ENCODE data around the gene DTX2.

DTX2 gene

GRCh38 chr7:76430211-76430610 lies 31.3 kb upstream of the DTX2 start:
- TF ChIP-seq ZBTB7A (IDR thresholded peaks at IDR 0.05; ENCODE audit: low read depth) (no peak), TEAD4 (IDR thresholded peaks at IDR 0.05) (no peak), USF1 (IDR thresholded peaks at IDR 0.05) (no peak), CEBPB (IDR thresholded peaks at IDR 0.05) (no peak), TAF1 (IDR thresholded peaks at IDR 0.05; ENCODE audit: low read depth) (no peak), FOXM1 (IDR thresholded peaks at IDR 0.05; ENCODE audit: borderline replicate concordance, low read depth) (no peak), NFIC (IDR thresholded peaks at IDR 0.05) (no peak), EP300 (IDR thresholded peaks at IDR 0.05; ENCODE audit: borderline replicate concordance) (no peak), REST (IDR thresholded peaks at IDR 0.05; ENCODE audit: low read depth) (no peak), CREB1 (IDR thresholded peaks at IDR 0.05; ENCODE audit: low read depth) (no peak)

GRCh38 chr7:76430836-76431235 lies 30.7 kb upstream of the DTX2 start:
- TF ChIP-seq CREB1 (IDR thresholded peaks at IDR 0.05; ENCODE audit: low read depth) (no peak), EP300 (IDR thresholded peaks at IDR 0.05; ENCODE audit: borderline replicate concordance) (no peak), RAD21 (IDR thresholded peaks at IDR 0.05; ENCODE audit: low read depth) (no peak), ZBTB7A (IDR thresholded peaks at IDR 0.05; ENCODE audit: low read depth) (no peak), EGR1 (IDR thresholded peaks at IDR 0.05) (no peak), REST (IDR thresholded peaks at IDR 0.05; ENCODE audit: low read depth) (no peak)

- TF ChIP-seq RAD21 (IDR thresholded peaks at IDR 0.05; ENCODE audit: low read depth) (peak; percentile 83), MAX (IDR thresholded peaks at IDR 0.05) (peak; percentile 51; the same call in 1 of the 2 replicates)
Observed at GRCh38 chr7:76437873-76438272, 23.6 kb upstream of the DTX2 start.

GRCh38 chr7:76443846-76444245 lies 17.7 kb upstream of the DTX2 start:
- TF ChIP-seq NFIC (IDR thresholded peaks at IDR 0.05): peak; percentile 39; the same call in 1 of the 2 replicates

- TF ChIP-seq MAX (IDR thresholded peaks at IDR 0.05): peak; percentile 58
- peak; percentile 29; the same call in 1 of the 2 replicates for TF ChIP-seq EP300 (IDR thresholded peaks at IDR 0.05; ENCODE audit: borderline replicate concordance)
Observed at GRCh38 chr7:76445577-76446008, 15.9 kb upstream of the DTX2 start.

GRCh38 chr7:76505168-76506080 lies 43.9 kb downstream of the DTX2 start:
- no peak for TF ChIP-seq FOXM1 (IDR thresholded peaks at IDR 0.05; ENCODE audit: borderline replicate concordance, low read depth)
- TF ChIP-seq RAD21 (IDR thresholded peaks at IDR 0.05; ENCODE audit: low read depth): no peak
- no peak for TF ChIP-seq YY1 (IDR thresholded peaks at IDR 0.05; ENCODE audit: low read depth)
- no peak for TF ChIP-seq REST (IDR thresholded peaks at IDR 0.05; ENCODE audit: low read depth)
- no peak for TF ChIP-seq CREB1 (IDR thresholded peaks at IDR 0.05; ENCODE audit: low read depth)
- no peak for TF ChIP-seq TEAD4 (IDR thresholded peaks at IDR 0.05)
- TF ChIP-seq USF1 (IDR thresholded peaks at IDR 0.05): no peak
- no peak for TF ChIP-seq NFIC (IDR thresholded peaks at IDR 0.05)
- TF ChIP-seq MAX (IDR thresholded peaks at IDR 0.05): no peak
- no peak for TF ChIP-seq ZBTB7A (IDR thresholded peaks at IDR 0.05; ENCODE audit: low read depth)
- no peak for TF ChIP-seq TAF1 (IDR thresholded peaks at IDR 0.05; ENCODE audit: low read depth)
- TF ChIP-seq TCF12 (IDR thresholded peaks at IDR 0.05; ENCODE audit: low read depth): no peak
- TF ChIP-seq CEBPB (IDR thresholded peaks at IDR 0.05): no peak
- TF ChIP-seq EGR1 (IDR thresholded peaks at IDR 0.05): no peak
- no peak for TF ChIP-seq EP300 (IDR thresholded peaks at IDR 0.05; ENCODE audit: borderline replicate concordance)
